Hematopoietic multipotent progenitor cell treated with erythropoietin and hydrocortisone succinate and interleukin-3 and kit ligand, for 15 days (in vitro differentiated cells): ENCODE measurements around the gene EPC1.
"Not testable (repeated sequence)": the region's sequence is repeated elsewhere in the genome, so short reads cannot be mapped to it uniquely, and the experiment has no call there.

Source experiments
- DNase-seq: peaks from one replicate; pipeline ENCODE4 v3.0.0-alpha.2; 2015; ENCODE audit warnings: low spot score

Gene EPC1, protein sequence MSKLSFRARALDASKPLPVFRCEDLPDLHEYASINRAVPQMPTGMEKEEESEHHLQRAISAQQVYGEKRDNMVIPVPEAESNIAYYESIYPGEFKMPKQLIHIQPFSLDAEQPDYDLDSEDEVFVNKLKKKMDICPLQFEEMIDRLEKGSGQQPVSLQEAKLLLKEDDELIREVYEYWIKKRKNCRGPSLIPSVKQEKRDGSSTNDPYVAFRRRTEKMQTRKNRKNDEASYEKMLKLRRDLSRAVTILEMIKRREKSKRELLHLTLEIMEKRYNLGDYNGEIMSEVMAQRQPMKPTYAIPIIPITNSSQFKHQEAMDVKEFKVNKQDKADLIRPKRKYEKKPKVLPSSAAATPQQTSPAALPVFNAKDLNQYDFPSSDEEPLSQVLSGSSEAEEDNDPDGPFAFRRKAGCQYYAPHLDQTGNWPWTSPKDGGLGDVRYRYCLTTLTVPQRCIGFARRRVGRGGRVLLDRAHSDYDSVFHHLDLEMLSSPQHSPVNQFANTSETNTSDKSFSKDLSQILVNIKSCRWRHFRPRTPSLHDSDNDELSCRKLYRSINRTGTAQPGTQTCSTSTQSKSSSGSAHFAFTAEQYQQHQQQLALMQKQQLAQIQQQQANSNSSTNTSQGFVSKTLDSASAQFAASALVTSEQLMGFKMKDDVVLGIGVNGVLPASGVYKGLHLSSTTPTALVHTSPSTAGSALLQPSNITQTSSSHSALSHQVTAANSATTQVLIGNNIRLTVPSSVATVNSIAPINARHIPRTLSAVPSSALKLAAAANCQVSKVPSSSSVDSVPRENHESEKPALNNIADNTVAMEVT

GRCh38 chr10:32346551-32347362 lies at the start of gene EPC1:
EPC1 (minus strand) TSS chr10:32347158; CDS start chr10:32346915, 243 bp downstream.
- peak; percentile 89 for DNase-seq

DNA sequence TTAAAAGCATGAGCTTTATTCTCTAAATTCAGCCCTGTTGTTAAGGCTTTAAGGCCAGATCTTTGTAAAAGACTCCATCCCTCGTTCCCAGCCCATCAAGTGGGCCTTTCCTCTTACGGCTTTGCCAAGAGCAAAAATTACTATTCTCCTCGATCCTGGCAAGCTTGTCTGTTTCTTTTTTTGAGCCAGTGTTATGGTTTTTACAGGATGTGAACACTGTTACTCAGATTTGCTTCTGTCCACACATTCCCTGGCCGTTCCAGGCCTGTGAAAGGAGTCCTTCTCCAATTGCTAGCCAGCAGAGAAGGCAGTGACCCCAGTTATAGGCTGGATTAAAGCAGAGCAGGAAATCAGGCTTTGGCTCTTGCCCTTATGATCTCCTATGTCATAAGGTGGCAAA lies 47.0 kb upstream of the EPC1 start:
- no peak for DNase-seq

DNA sequence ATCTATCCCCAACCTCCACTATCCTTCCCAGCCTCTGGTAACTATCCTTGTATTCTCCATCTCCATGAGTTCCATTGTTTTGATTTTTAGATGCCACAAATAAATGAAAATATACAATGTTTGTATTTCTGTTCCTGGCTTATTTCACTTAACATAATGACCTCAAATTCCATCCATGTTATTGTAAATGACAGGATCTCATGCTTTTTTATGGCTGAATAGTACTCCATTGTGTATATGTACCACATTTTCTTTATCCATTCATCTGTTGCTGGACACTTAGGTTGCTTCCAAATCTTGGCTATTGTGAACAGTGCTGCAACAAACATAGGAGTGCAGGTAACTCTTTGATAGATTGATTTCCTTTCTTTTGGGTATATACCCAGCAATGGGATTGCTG lies 45.3 kb upstream of the EPC1 start:
- not testable (repeated sequence) for DNase-seq

GRCh38 chr10:32390193-32390592 lies 43.2 kb upstream of the EPC1 start:
- DNase-seq = no peak

DNA sequence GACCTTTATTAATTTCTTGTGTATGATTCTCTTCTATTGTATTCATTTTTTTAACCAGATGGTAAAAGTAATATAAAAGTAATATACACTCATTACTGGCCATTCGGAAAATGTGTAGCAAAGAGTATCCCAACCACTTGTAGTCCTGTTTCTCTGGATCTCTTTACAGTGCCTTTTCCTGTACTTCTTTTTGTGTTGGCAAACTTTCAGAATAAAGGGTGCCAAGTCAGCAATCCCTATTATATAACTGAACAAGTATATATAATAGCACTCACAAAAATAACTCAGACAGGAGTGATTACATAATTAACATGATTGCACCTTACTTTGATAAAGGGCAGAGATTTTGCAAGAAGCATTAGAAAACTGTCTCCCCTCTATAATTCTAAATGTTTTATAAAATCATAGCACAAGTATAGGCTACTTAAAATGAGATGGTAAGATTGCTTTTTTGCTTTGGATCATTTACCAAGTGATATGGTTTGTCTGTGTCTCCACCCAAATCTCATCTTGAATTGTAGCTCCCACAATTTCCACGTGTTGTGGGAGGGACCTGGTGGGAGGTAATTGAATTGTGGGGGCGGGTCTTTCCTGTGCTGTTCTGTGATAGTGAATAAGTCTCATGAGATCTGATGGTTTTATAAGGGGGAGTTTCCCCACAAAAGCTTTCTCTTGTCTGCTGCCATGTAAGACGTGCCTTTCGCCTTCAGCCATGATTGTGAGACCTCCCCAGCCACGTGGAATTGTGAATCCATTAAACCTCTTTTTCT lies 41.5 kb upstream of the EPC1 start:
- DNase-seq = no peak

GRCh38 chr10:32386623-32387260 lies 39.8 kb upstream of the EPC1 start:
- no peak for DNase-seq

GRCh38 chr10:32384171-32384570 lies 37.2 kb upstream of the EPC1 start:
- no peak for DNase-seq

GRCh38 chr10:32381165-32381564 lies 34.2 kb upstream of the EPC1 start:
- DNase-seq = no peak

GRCh38 chr10:32379950-32380551 lies 33.1 kb upstream of the EPC1 start:
- no peak for DNase-seq

DNA sequence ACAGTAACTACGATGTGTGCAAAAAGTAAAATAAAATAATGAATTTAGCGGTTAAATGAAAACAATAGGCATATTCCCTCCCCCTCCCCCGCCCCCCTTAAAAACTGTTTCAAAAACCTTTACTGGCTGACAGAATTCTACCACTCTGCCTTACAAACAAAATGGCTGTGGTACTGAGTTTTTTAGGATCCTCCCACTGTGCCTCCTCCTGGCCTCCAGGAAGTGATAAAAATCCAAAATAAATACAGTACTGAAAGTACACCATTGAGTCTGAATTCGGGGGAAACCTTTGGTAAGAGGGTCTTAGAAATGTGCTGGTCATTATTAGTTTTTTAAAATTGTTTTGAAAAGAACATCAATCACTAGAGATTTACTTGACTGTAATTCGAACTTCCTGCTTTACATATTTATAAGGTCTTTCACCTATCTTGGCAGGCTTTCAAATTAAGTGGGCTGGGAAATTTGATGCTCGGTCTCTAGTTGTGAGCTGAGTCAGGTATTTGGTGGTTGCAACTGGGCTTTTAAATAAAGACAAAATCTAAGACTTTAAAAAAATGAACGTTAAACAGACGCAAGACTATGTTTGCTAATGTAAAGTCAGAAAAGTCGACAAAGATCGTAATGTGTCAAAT lies 32.5 kb upstream of the EPC1 start:
- DNase-seq = peak; percentile 44

- peak; percentile 89 for DNase-seq
Measured at GRCh38 chr10:32378363-32379317, 31.7 kb upstream of the EPC1 start.

DNA sequence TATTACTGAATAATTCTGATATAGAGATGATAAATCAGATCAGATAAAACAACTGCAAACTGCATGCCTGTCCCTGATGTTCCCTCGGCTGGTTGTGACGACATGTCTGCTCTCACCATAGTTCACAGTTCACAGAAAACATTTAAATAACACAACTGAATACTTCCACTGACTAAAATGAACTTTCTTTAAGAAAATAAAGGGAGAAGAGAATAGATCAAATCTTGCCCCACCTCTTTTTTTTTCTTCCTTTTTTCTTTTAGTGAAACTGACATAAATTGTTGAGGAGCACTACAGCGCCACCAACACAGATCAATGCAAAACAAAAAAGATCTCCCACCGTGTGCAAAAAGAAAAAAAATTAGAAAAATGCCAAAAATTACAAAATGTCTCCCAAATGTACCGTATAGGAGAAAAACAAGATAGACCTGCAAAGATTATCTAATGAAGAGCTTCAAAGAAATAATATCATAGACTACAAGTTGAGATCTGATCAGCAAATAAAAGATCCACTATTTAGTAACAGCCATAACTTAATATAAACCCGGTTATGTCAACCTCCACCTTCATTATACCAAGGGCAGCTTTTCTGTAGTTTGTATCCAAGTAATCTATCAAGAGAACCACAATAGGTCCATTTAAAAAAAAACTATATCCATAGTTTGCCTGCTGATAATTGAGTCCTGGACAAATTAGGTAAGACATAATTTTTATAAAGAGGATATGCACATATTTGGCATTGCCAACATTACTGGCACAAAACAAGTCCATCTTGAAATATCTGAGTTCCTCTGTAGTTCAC lies 30.7 kb upstream of the EPC1 start:
- DNase-seq = peak; percentile 56

- no peak for DNase-seq
Measured at GRCh38 chr10:32376771-32377170, 29.8 kb upstream of the EPC1 start.

DNA sequence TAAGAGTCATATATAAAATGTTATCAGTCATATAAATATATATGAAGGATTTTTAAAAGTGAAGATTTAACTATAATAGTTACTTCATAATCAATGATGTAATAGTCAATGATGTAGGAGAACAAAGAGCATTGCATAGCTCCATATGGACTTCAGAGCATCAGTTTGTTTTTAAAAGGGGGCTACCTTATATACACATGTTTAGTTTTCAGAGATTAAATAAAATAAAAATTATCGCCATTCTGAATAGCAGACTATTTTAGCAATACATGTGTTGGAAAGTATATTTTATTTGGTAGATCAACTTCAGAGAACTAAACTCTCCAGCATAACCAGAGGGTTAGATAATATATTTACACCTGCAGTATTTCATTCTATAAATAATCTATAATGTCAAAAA lies 29.1 kb upstream of the EPC1 start:
- no peak for DNase-seq

DNA sequence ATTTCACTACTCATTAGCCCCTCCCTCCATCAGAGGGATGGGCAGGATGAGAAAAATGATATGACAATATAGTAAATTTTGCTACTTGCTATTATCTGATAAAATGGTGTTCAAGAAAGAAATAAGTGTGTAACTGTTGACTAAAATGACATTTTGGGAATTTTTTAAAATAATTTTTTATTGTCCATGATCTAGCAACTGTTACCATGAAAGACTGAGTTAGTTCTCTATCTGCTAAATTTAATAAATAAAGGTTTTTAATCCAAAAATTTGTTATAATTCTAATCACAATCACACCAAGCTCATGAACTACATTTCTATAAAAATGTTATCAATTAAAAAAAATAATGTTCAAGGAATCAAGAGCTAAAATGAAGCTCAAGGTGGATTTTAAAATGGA lies 28.7 kb upstream of the EPC1 start:
- no peak for DNase-seq

DNA sequence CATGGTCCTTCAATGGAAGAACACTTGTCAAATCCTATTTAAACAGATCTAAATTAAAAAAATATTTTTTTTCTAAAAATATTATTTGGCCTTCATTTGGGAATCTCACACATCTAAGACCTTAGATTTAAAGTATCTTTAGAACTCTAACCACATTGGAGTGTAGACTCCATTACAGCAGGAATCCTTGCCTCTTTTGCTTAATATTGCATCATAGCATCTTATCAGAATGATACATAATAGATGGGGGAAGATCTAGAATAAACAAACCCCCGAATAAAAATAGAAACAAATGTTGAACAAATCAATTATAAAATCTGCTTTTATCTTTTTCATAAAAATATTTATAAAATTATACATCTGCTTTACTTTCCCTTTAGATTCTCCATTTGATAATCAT lies 27.6 kb upstream of the EPC1 start:
- DNase-seq = no peak

- no peak for DNase-seq
Measured at GRCh38 chr10:32373496-32373895, 26.5 kb upstream of the EPC1 start.

DNA sequence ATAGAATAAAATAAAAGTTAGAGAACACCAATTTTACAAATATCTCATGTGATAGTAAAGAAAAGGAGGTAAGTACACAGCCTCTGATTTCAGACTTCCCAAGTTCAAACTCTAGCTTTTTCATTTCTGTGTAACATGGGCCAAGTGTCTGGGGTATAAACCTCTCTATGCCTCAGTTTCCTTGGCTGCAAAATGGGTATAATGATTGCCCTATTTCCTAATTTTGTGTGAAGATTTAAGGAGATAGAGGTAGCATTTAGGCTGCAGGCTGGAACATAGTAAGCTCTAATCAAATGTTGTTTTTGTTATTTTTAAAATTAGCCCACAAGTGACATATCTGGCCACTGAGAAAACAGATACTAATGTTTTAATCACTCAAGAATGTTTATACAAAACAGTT lies 26.1 kb upstream of the EPC1 start:
- DNase-seq = no peak
